H1 (cell line): Measurements from ENCODE around the gene SHPK. TPM values are rescaled to one million over a fixed set of nuclear protein-coding genes. Genes with fewer than 3 reads are reported as not detected.

Source experiments
- CTCF ChIA-PET: fragments of 300-600 bp; sonication (Branson Sonifier 250); formaldehyde crosslinking; loops from one replicate; lab custom pipeline; 2021; ENCODE audit not compliant: partially characterized antibody; lab: Charles Lee
- POLR2A ChIA-PET: fragments of 300-600 bp; sonication (Branson Sonifier 250); formaldehyde crosslinking; loops from one replicate; lab custom pipeline; 2021; ENCODE audit warnings: inconsistent platforms; ENCODE audit not compliant: partially characterized antibody; lab: Charles Lee
- DNase-seq, 2 experiments: peaks; one replicate each; pipeline versions ENCODE4 v3.0.0 to v3.0.0-alpha.2; 2010 to 2022; ENCODE audit warnings: low spot score in 2 of 2, low read depth in 1 of 2, mixed read lengths in 1 of 2
- FAIRE-seq: peaks from 2 replicates; lab custom pipeline; 2011; peaks lifted over from hg19 to GRCh38; lab: Jason Lieb, UNC
- H2AFZ ChIP-seq: 2 replicates; pipeline ENCODE4 v1.8.1; 2012; ENCODE audit warnings: low read length, inconsistent platforms
- H2AK5ac ChIP-seq: 2 replicates; pipeline ENCODE4 v1.6.1; 2013; ENCODE audit warnings: low read depth, low read length
- H2BK120ac ChIP-seq: replicated peaks from 2 replicates; pipeline ENCODE3; 2013; ENCODE audit warnings: low read depth, low read length, inconsistent platforms
- H2BK12ac ChIP-seq: 2 replicates; pipeline ENCODE4 v1.6.1; 2013; ENCODE audit warnings: low read depth, low read length
- H2BK15ac ChIP-seq: 2 replicates; pipeline ENCODE4 v1.6.1; 2013; ENCODE audit warnings: low read length
- H2BK20ac ChIP-seq: 2 replicates; pipeline ENCODE4 v1.6.1; 2013; ENCODE audit warnings: low read length
- H2BK5ac ChIP-seq: 2 replicates; pipeline ENCODE4 v1.6.1; 2013; ENCODE audit warnings: low read depth, low read length
- H3K14ac ChIP-seq: 2 replicates; pipeline ENCODE4 v1.6.1; 2013; ENCODE audit warnings: inconsistent platforms; ENCODE audit not compliant: insufficient read length
- H3K18ac ChIP-seq: 2 replicates; pipeline ENCODE4 v1.6.1; 2013; ENCODE audit warnings: low read length; ENCODE audit errors: extremely low read depth
- H3K23ac ChIP-seq: 2 replicates; pipeline ENCODE4 v1.6.1; 2013; ENCODE audit warnings: inconsistent platforms; ENCODE audit not compliant: insufficient read length
- H3K23me2 ChIP-seq: 2 replicates; pipeline ENCODE4 v1.6.1; 2013; ENCODE audit warnings: low read depth, low read length
- H3K27ac ChIP-seq: 2 replicates; pipeline ENCODE4 v1.6.1; 2011; ENCODE audit warnings: low read depth, low read length, inconsistent platforms
- H3K27me3 ChIP-seq, 4 experiments: replicated peaks in 1 of 4; 1 replicate in 1 of 4; 2 replicates in 3 of 4; pipeline versions ENCODE4 v1.6.1 to v1.8.1; 2011 to 2013; ENCODE audit warnings: low read length in 3 of 4, mild to moderate bottlenecking in 3 of 4, inconsistent platforms in 2 of 4, mixed read lengths in 2 of 4, moderate library complexity in 1 of 4; ENCODE audit not compliant: control insufficient read depth in 3 of 4, insufficient read depth in 3 of 4; ENCODE audit errors: extremely low read depth in 1 of 4
- H3K36me3 ChIP-seq, 4 experiments: 2 replicates each; pipeline versions ENCODE4 v1.6.1 to v1.8.1; 2011 to 2013; ENCODE audit warnings: mild to moderate bottlenecking in 4 of 4, low read length in 3 of 4, moderate library complexity in 2 of 4, control low read depth in 1 of 4, inconsistent platforms in 1 of 4; ENCODE audit not compliant: insufficient read depth in 4 of 4, control insufficient read depth in 2 of 4
- H3K4ac ChIP-seq: replicated peaks from 2 replicates; pipeline ENCODE3; 2013; ENCODE audit warnings: low read length, low read depth, mixed read lengths, inconsistent platforms; ENCODE audit not compliant: insufficient read length
- H3K4me1 ChIP-seq, 4 experiments: replicated peaks in 1 of 4; 1 replicate in 1 of 4; 2 replicates in 3 of 4; pipeline versions ENCODE4 v1.6.1 to v1.8.1; 2011 to 2013; ENCODE audit warnings: low read length in 3 of 4, inconsistent platforms in 2 of 4, mixed read lengths in 1 of 4; ENCODE audit not compliant: insufficient read depth in 4 of 4, control insufficient read depth in 3 of 4
- H3K4me2 ChIP-seq, 2 experiments: 2 replicates each; pipeline versions ENCODE4 v1.6.1 to v1.8.1; 2011 to 2013; ENCODE audit warnings: low read depth in 2 of 2, low read length in 2 of 2, control low read depth in 1 of 2, inconsistent platforms in 1 of 2, mild to moderate bottlenecking in 1 of 2; ENCODE audit not compliant: insufficient read depth in 1 of 2
- H3K4me3 ChIP-seq, 4 experiments: fragments of 200-600, 300-600 bp in 1 of 4; sonication (generic), shearing (Covaris generic), sonication (Bioruptor Twin) in 1 of 4; 2 replicates each; pipeline versions ENCODE4 v1.5.1 to v1.8.1; 2011 to 2016; ENCODE audit warnings: low read length in 4 of 4, low read depth in 3 of 4, control low read depth in 2 of 4, inconsistent platforms in 2 of 4, mild to moderate bottlenecking in 2 of 4, mixed read lengths in 1 of 4, moderate library complexity in 1 of 4; ENCODE audit not compliant: insufficient read depth in 2 of 4; ENCODE audit errors: extremely low read depth in 1 of 4
- H3K56ac ChIP-seq: replicated peaks from 2 replicates; pipeline ENCODE3; 2013; ENCODE audit warnings: low read depth, mild to moderate bottlenecking, mixed read lengths, low read length, inconsistent platforms; ENCODE audit not compliant: insufficient read length
- H3K79me1 ChIP-seq: 2 replicates; pipeline ENCODE4 v1.6.1; 2013; ENCODE audit warnings: low read depth, low read length, control low read depth
- H3K79me2 ChIP-seq, 2 experiments: 2 replicates each; pipeline versions ENCODE4 v1.6.1 to v1.8.1; 2012 to 2013; ENCODE audit warnings: low read length in 2 of 2, mild to moderate bottlenecking in 2 of 2, inconsistent platforms in 1 of 2; ENCODE audit not compliant: insufficient read depth in 2 of 2, control insufficient read depth in 1 of 2
- H3K9ac ChIP-seq, 4 experiments: replicated peaks in 1 of 4; 1 replicate in 1 of 4; 2 replicates in 3 of 4; pipeline versions ENCODE4 v1.6.1 to v1.8.1; 2011 to 2013; ENCODE audit warnings: low read depth in 3 of 4, low read length in 3 of 4, control low read depth in 2 of 4, mild to moderate bottlenecking in 2 of 4, moderate library complexity in 2 of 4, inconsistent platforms in 1 of 4; ENCODE audit errors: extremely low read depth in 1 of 4
- H3K9me3 ChIP-seq, 2 experiments: 2 replicates each; pipeline versions ENCODE4 v1.6.1 to v1.8.1; 2012 to 2013; ENCODE audit warnings: mild to moderate bottlenecking in 2 of 2, moderate library complexity in 2 of 2, control low read depth in 1 of 2, inconsistent platforms in 1 of 2, low read depth in 1 of 2, low read length in 1 of 2, mixed read lengths in 1 of 2; ENCODE audit not compliant: insufficient read depth in 2 of 2
- H4K20me1 ChIP-seq, 2 experiments: replicated peaks in 1 of 2; 2 replicates each; pipeline versions ENCODE3 to v1.8.1; 2011 to 2013; ENCODE audit warnings: inconsistent platforms in 2 of 2, low read length in 2 of 2, mild to moderate bottlenecking in 1 of 2; ENCODE audit not compliant: insufficient read depth in 2 of 2, control insufficient read depth in 1 of 2
- H4K5ac ChIP-seq: 2 replicates; pipeline ENCODE4 v1.6.1; 2013; ENCODE audit warnings: low read length, low read depth, mixed read lengths, inconsistent platforms; ENCODE audit not compliant: insufficient read length
- H4K8ac ChIP-seq: 2 replicates; pipeline ENCODE4 v1.8.0; 2013; ENCODE audit warnings: mild to moderate bottlenecking, moderate library complexity, low read length, inconsistent platforms; ENCODE audit not compliant: insufficient read depth; ENCODE audit errors: extremely low read depth
- H4K91ac ChIP-seq: replicated peaks from 2 replicates; pipeline ENCODE3; 2013; ENCODE audit warnings: low read length, mixed read lengths, inconsistent platforms; ENCODE audit not compliant: insufficient read length
- ATF3 ChIP-seq: IDR thresholded peaks from 2 replicates; pipeline ENCODE4 v1.6.1; 2011; ENCODE audit warnings: low read depth, mild to moderate bottlenecking, low read length; ENCODE audit not compliant: insufficient read depth
- BACH1 ChIP-seq: IDR thresholded peaks from 2 replicates; pipeline ENCODE4 v1.6.1; 2012; ENCODE audit warnings: low read length, improper control_type of control experiment
- BRCA1 ChIP-seq: IDR thresholded peaks from 2 replicates; pipeline ENCODE4 v1.6.1; 2012; ENCODE audit warnings: low read depth, low read length, improper control_type of control experiment
- JUN ChIP-seq: IDR thresholded peaks from 2 replicates; pipeline ENCODE4 v1.6.1; 2011; ENCODE audit warnings: low read depth, mild to moderate bottlenecking, improper control_type of control experiment, low read length
- NANOG ChIP-seq: IDR thresholded peaks from 2 replicates; pipeline ENCODE4 v1.6.1; 2011; ENCODE audit warnings: low read length, low read depth, mild to moderate bottlenecking, inconsistent platforms; ENCODE audit not compliant: insufficient read depth, poor library complexity, severe bottlenecking
- RXRA ChIP-seq: IDR thresholded peaks from 2 replicates; pipeline ENCODE4 v1.6.1; 2011; ENCODE audit warnings: low read depth, mild to moderate bottlenecking, low read length, moderate library complexity; ENCODE audit not compliant: insufficient read depth
- TAF1 ChIP-seq: IDR thresholded peaks from 2 replicates; pipeline ENCODE4 v1.6.1; 2011; ENCODE audit warnings: mild to moderate bottlenecking, low read depth, low read length
- TBP ChIP-seq: IDR thresholded peaks from 2 replicates; pipeline ENCODE4 v1.6.1; 2011; ENCODE audit warnings: low read depth, low read length, improper control_type of control experiment
- ZNF274 ChIP-seq: IDR thresholded peaks from 2 replicates; pipeline ENCODE4 v1.7.0; 2012; ENCODE audit warnings: low read length, borderline replicate concordance; ENCODE audit errors: extremely low read depth
- WGBS, 2 experiments: shearing (Covaris generic) in 1 of 2; methylation state at CpG; one replicate each; pipeline versions ENCODE4 v1.1.6 to v1.1.7; 2013 to 2015; ENCODE audit warnings: low lambda C conversion rate in 2 of 2, mixed read lengths in 2 of 2, inconsistent platforms in 1 of 2, low coverage in 1 of 2, missing lambda C conversion rate in 1 of 2; ENCODE audit not compliant: insufficient replicate concordance in 2 of 2, insufficient coverage in 1 of 2, insufficient read length in 1 of 2; ENCODE audit errors: extremely low coverage in 1 of 2, missing lambda C conversion rate in 1 of 2; 5-methylcytosine and 5-hydroxymethylcytosine counted together
- polyA plus RNA-seq, 7 experiments: library from polyadenylated mRNA; depleted of rRNA in 3 of 7; stranded (reverse) in 5 of 7; unstranded in 2 of 7; fragments of >200 nt in 5 of 7; fragments of 200-250 nt in 2 of 7; gene quantifications; 1 replicate in 5 of 7; 2 replicates in 1 of 7; 4 replicates in 1 of 7; pipeline versions ENCODE4 v1.2.1 to v1.2.3, GENCODE V29; 2011 to 2013; ENCODE audit warnings: missing spikeins in 2 of 7, mixed read lengths in 2 of 7
- total RNA-seq: library from RNA; stranded (reverse); fragmentation: NEBNext Ultra II Directional; extraction: Animal tissue kit (Norgen Biotek cat#: 25700); gene quantifications from 2 replicates; pipeline ENCODE4 v1.2.1, GENCODE V29; 2021

Gene SHPK
- total and polyA plus RNA-seq, 2 of the 8 experiments (the other 6 are each of a cell fraction or from before 2014, with no cell fraction given), result 28.6 to 36.7 TPM

GRCh38 chr17:3594976-3595375 is 41.1 kb downstream of the SHPK start:
- H3K27me3 ChIP-seq, result no peaks in the 10 kb centered on the region
- H2BK5ac ChIP-seq, result no peak overlapping the region; the same call in 1 of the 2 replicates
- H4K20me1 ChIP-seq, result peaks cover 0 to 2% of the 10 kb centered on the region in 2 experiments
- ChIA-PET POLR2A (interaction anchor here (1.2 kb wide), 1 partner anchor 44 kb away, joined by 3 read pairs; no protein-coding TSS in a partner anchor), CTCF (interaction anchor here (1.0 to 3.1 kb wide), 4 partner anchors 8 to 97 kb away, joined by 3 to 15 read pairs (median 3); no protein-coding TSS in a partner anchor)
- H2BK20ac ChIP-seq, result no peak overlapping the region
- no peak overlapping the region for H2AFZ ChIP-seq
- no peaks in the 10 kb centered on the region for H3K23me2 ChIP-seq
- no peak overlapping the region for H3K9ac ChIP-seq
- FAIRE-seq (no peak), DNase-seq (no peak)
- no peak overlapping the region for H3K23ac ChIP-seq
- no peak overlapping the region for H2BK12ac ChIP-seq
- H3K36me3 ChIP-seq, result 0 out of 8 replicates have a peak, but pooled peaks cover 0 to under 1% (median 0%) of the 10 kb centered on the region in 4 experiments
- no peak overlapping the region for H3K27ac ChIP-seq
- no peaks in the 10 kb centered on the region for H3K9me3 ChIP-seq
- H2BK15ac ChIP-seq, result no peak overlapping the region
- H3K4me3 ChIP-seq, result no peak overlapping the region
- H3K4me1 ChIP-seq, result no peaks in the 10 kb centered on the region; a peak in 1 of 7 replicates
- no peak overlapping the region for H3K4ac ChIP-seq
- H2BK120ac ChIP-seq, result no peak overlapping the region
- H3K56ac ChIP-seq, result no peak overlapping the region
- H3K79me2 ChIP-seq, result no peaks in the 10 kb centered on the region
- 94% methylated on average over 15 of the region's 15 CpGs; no CpG with 5 or more reads in 1 of the 2 experiments for WGBS, 2 experiments
- no peak overlapping the region for H3K18ac ChIP-seq
- H3K79me1 ChIP-seq, result no peaks in the 10 kb centered on the region
- no peak overlapping the region for H4K5ac ChIP-seq
- H3K4me2 ChIP-seq, result no peak overlapping the region
- H2AK5ac ChIP-seq, result no peak overlapping the region
- H4K8ac ChIP-seq, result no peak overlapping the region; the same call in 1 of the 2 replicates
- H3K14ac ChIP-seq, result no peak overlapping the region
- no peak for TF ChIP-seq TBP
- TF ChIP-seq ATF3, result no peak
- no peak for TF ChIP-seq NANOG
- no peak for TF ChIP-seq BACH1
- TF ChIP-seq BRCA1, result no peak
- no peak for TF ChIP-seq ZNF274
- no peak for TF ChIP-seq RXRA
- no peak for TF ChIP-seq TAF1
- TF ChIP-seq JUN, result no peak
- no peak overlapping the region for H4K91ac ChIP-seq
